IMR-90 (cell line): Measurements from ENCODE around the gene FAR2. TPM values are rescaled to one million over a fixed set of nuclear protein-coding genes. Genes with fewer than 3 reads are reported as not detected.
"Not testable (repeated sequence)": the region's sequence is repeated elsewhere in the genome, so short reads cannot be mapped to it uniquely, and the experiment has no call there.

Experiments
- ATAC-seq: fragments of 200-7000 bp; cut with Tn5 transposase; 2 replicates; pipeline ENCODE4 v1.9.1; 2020; ENCODE audit warnings: low read depth, mild to moderate bottlenecking, moderate library complexity
- BruUV-seq: library from RNA; stranded (reverse); fragments of 400-500 nt; replicated peaks from 2 replicates; lab custom pipeline; 2021; lab: Mats Ljungman, UMichigan
- CTCF ChIA-PET: fragments of 300-600 bp; formaldehyde crosslinking; extraction: SDS; loops from one replicate; lab custom pipeline; 2021; ENCODE audit warnings: antibody characterized with exemption; lab: Yijun Ruan, JAX
- POLR2A ChIA-PET: fragments of 300-600 bp; sonication (Branson Sonifier 250); formaldehyde crosslinking; loops from one replicate; lab custom pipeline; 2022; ENCODE audit warnings: antibody characterized with exemption; ENCODE audit not compliant: unreplicated experiment; lab: Charles Lee
- DNase-seq: peaks from one replicate; pipeline ENCODE4 v3.0.0; 2013
- H2AFZ ChIP-seq: replicated peaks from 2 replicates; pipeline ENCODE3; 2013; ENCODE audit warnings: low read length, mild to moderate bottlenecking; ENCODE audit not compliant: poor library complexity
- H2AK5ac ChIP-seq: 2 replicates; pipeline ENCODE4 v1.6.1; 2013; ENCODE audit warnings: low read depth, low read length, inconsistent platforms
- H2AK9ac ChIP-seq: replicated peaks from 2 replicates; pipeline ENCODE3; 2013; ENCODE audit warnings: mild to moderate bottlenecking, low read depth, low read length, moderate library complexity; ENCODE audit not compliant: poor library complexity
- H2BK120ac ChIP-seq: 2 replicates; pipeline ENCODE4 v1.6.1; 2013; ENCODE audit warnings: low read depth, low read length, inconsistent platforms
- H2BK15ac ChIP-seq: 3 replicates; pipeline ENCODE4 v1.6.1; 2013; ENCODE audit warnings: low read depth, low read length, inconsistent platforms
- H2BK20ac ChIP-seq: 2 replicates; pipeline ENCODE4 v1.6.1; 2013; ENCODE audit warnings: low read depth, mild to moderate bottlenecking, inconsistent platforms, low read length, moderate library complexity
- H2BK5ac ChIP-seq: 2 replicates; pipeline ENCODE4 v1.6.1; 2013; ENCODE audit warnings: mild to moderate bottlenecking, low read depth, low read length, inconsistent platforms; ENCODE audit not compliant: poor library complexity, severe bottlenecking
- H3K14ac ChIP-seq: replicated peaks from 2 replicates; pipeline ENCODE4 v1.6.1; 2013; ENCODE audit warnings: low read depth, low read length, inconsistent platforms
- H3K18ac ChIP-seq: 2 replicates; pipeline ENCODE4 v1.6.1; 2013; ENCODE audit warnings: low read depth, low read length, control low read depth
- H3K23ac ChIP-seq: 2 replicates; pipeline ENCODE4 v1.6.1; 2013; ENCODE audit warnings: low read depth, low read length, inconsistent platforms
- H3K27ac ChIP-seq: 2 replicates; pipeline ENCODE4 v1.5.1; 2013; ENCODE audit warnings: mild to moderate bottlenecking, control low read depth, low read length; ENCODE audit not compliant: insufficient read depth
- H3K27me3 ChIP-seq: 2 replicates; pipeline ENCODE4 v1.6.1; 2013; ENCODE audit warnings: low read length; ENCODE audit not compliant: control insufficient read depth, insufficient read depth
- H3K36me3 ChIP-seq: 2 replicates; pipeline ENCODE4 v1.6.1; 2013; ENCODE audit warnings: low read length, mixed read lengths; ENCODE audit not compliant: control insufficient read depth, insufficient read depth
- H3K4ac ChIP-seq: 2 replicates; pipeline ENCODE4 v1.6.1; 2013; ENCODE audit warnings: low read depth, low read length, inconsistent platforms
- H3K4me1 ChIP-seq: 2 replicates; pipeline ENCODE4 v1.6.1; 2013; ENCODE audit warnings: low read length, mixed read lengths; ENCODE audit not compliant: control insufficient read depth, insufficient read depth
- H3K4me2 ChIP-seq: 2 replicates; pipeline ENCODE4 v1.6.1; 2013; ENCODE audit warnings: low read depth, mild to moderate bottlenecking, control low read depth, low read length, moderate library complexity
- H3K4me3 ChIP-seq: 2 replicates; pipeline ENCODE4 v1.5.1; 2013; ENCODE audit warnings: low read depth, mild to moderate bottlenecking, control low read depth, low read length, moderate library complexity; ENCODE audit not compliant: insufficient read depth
- H3K56ac ChIP-seq: 2 replicates; pipeline ENCODE4 v1.6.1; 2013; ENCODE audit warnings: low read length, inconsistent platforms; ENCODE audit not compliant: insufficient read depth; ENCODE audit errors: extremely low read depth
- H3K79me1 ChIP-seq, 2 experiments: 2 replicates each; pipeline ENCODE4 v1.6.1; 2013; ENCODE audit warnings: low read length in 2 of 2, inconsistent platforms in 1 of 2, low read depth in 1 of 2
- H3K9ac ChIP-seq: 2 replicates; pipeline ENCODE4 v1.6.1; 2013; ENCODE audit warnings: low read depth, low read length, control low read depth
- H3K9me1 ChIP-seq: 2 replicates; pipeline ENCODE4 v1.6.1; 2013; ENCODE audit warnings: low read length, inconsistent platforms; ENCODE audit not compliant: insufficient read depth
- H3K9me3 ChIP-seq: 2 replicates; pipeline ENCODE4 v1.6.1; 2013; ENCODE audit warnings: low read length; ENCODE audit not compliant: control insufficient read depth, insufficient read depth
- H4K20me1 ChIP-seq: 2 replicates; pipeline ENCODE4 v1.6.1; 2013; ENCODE audit warnings: low read length, inconsistent platforms; ENCODE audit not compliant: insufficient read depth
- H4K5ac ChIP-seq: 2 replicates; pipeline ENCODE4 v1.6.1; 2013; ENCODE audit warnings: mild to moderate bottlenecking, low read depth, low read length, control low read depth
- H4K8ac ChIP-seq, 2 experiments: 2 replicates each; pipeline ENCODE4 v1.6.1; 2013; ENCODE audit warnings: low read depth in 2 of 2, low read length in 2 of 2, control low read depth in 1 of 2, inconsistent platforms in 1 of 2
- H4K91ac ChIP-seq: 2 replicates; pipeline ENCODE4 v1.6.1; 2013; ENCODE audit warnings: low read depth, low read length, inconsistent platforms; ENCODE audit not compliant: insufficient read depth
- NFE2L2 ChIP-seq: fragments of 150-350 bp; IDR thresholded peaks from 2 replicates; pipeline ENCODE4 v1.6.1; 2016; ENCODE audit warnings: low read depth, mild to moderate bottlenecking, low read length
- WGBS, 2 experiments: methylation state at CpG; one replicate each; pipeline versions ENCODE4 v1.1.5 to v1.1.7; 2013; ENCODE audit warnings: missing lambda C conversion rate in 2 of 2; ENCODE audit not compliant: insufficient read length in 1 of 2; ENCODE audit errors: extremely low coverage in 2 of 2; 5-methylcytosine and 5-hydroxymethylcytosine counted together
- dilution Hi-C: fragments of 300-500 bp; cut with HindIII; formaldehyde crosslinking; loops from one replicate; pipeline ENCODE4 v1.14.3; 2018; ENCODE audit warnings: low sequenced_read_pairs; ENCODE audit not compliant: unreplicated experiment
- in situ Hi-C: fragments of 300-500 bp; cut with MboI; formaldehyde crosslinking; loops from 3 replicates; pipeline ENCODE4 v1.14.3; 2019; ENCODE audit warnings: low sequenced_read_pairs, inconsistent platforms, mixed read lengths
- intact Hi-C: fragments of 100-400 bp; cut with micrococcal nuclease; formaldehyde crosslinking; loops from 2 replicates; pipeline ENCODE4 v1.10.0; 2022
- polyA plus RNA-seq, 3 experiments: library from polyadenylated mRNA; depleted of rRNA; stranded (reverse); fragments of >200 nt; gene quantifications; 2 replicates each; pipeline ENCODE4 v1.2.3, GENCODE V29; 2012; ENCODE audit warnings: low replicate concordance in 1 of 3
- total RNA-seq: library from RNA; depleted of rRNA; stranded (reverse); fragments of >200 nt; gene quantifications from 2 replicates; pipeline ENCODE4 v1.2.3, GENCODE V29; 2012

The FAR2 gene
- total and polyA plus RNA-seq, 2 of the 4 experiments (the other 2 are of a cell fraction), result 1.1 to 2.0 TPM

GRCh38 chr12:29167988-29168387 is 18.9 kb downstream of the FAR2 start:
- Histone ChIP-seq H3K14ac (no peak overlapping the region), H3K27ac (no peak overlapping the region), H3K9me1 (peaks cover 6% of the 10 kb centered on the region), H2AK9ac (no peak overlapping the region), H3K36me3 (no peaks in the 10 kb centered on the region), H3K9ac (no peak overlapping the region), H4K5ac (peak overlapping the region; percentile 16; the same call in 1 of the 2 replicates), H4K20me1 (no peaks in the 10 kb centered on the region), H4K8ac (no peak overlapping the region), H3K4me2 (peak overlapping the region; percentile 30; the same call in 1 of the 2 replicates), H3K4ac (no peak overlapping the region), H4K91ac (no peak overlapping the region), H3K79me1 (no peaks in the 10 kb centered on the region), H2BK20ac (no peak overlapping the region), H3K9me3 (peaks cover 8% of the 10 kb centered on the region; the same call in 1 of the 2 replicates), H3K18ac (no peak overlapping the region), H3K56ac (no peak overlapping the region), H2AFZ (no peak overlapping the region), H3K4me3 (no peak overlapping the region), H3K4me1 (peaks cover 8% of the 10 kb centered on the region), H2AK5ac (no peak overlapping the region), H2BK120ac (no peak overlapping the region; the same call in 1 of the 2 replicates), H2BK5ac (no peak overlapping the region), H3K27me3 (no peaks in the 10 kb centered on the region), H3K23ac (no peak overlapping the region), H2BK15ac (no peak overlapping the region)
- no TSS peak for BruUV-seq
- ChIA-PET POLR2A (no interaction called here), CTCF (interaction anchor here (1.1 kb wide), 1 partner anchor 10 kb away, joined by 3 read pairs; no protein-coding TSS in a partner anchor)
- intact Hi-C loops, result no loop called here
- 14% methylated on average over 3 of the region's 6 CpGs; no CpG with 5 or more reads in 1 of the 2 experiments for WGBS, 2 experiments
- dilution Hi-C loops, result no loop called here
- ATAC-seq, result peak; percentile 32; the same call in 1 of the 2 replicates
- in situ Hi-C loops, result no loop called here
- no peak for TF ChIP-seq NFE2L2
- DNase-seq, result no peak

- intact Hi-C loops, H2AFZ ChIP-seq, in situ Hi-C loops, H2BK20ac ChIP-seq, H3K79me1 ChIP-seq, H3K23ac ChIP-seq, H2AK9ac ChIP-seq, H4K8ac ChIP-seq, H3K27me3 ChIP-seq, H3K9me1 ChIP-seq, H3K4ac ChIP-seq, H3K4me2 ChIP-seq, H2BK15ac ChIP-seq, POLR2A ChIA-PET, DNase-seq, H3K4me3 ChIP-seq, dilution Hi-C loops, H3K36me3 ChIP-seq, H3K18ac ChIP-seq, H3K4me1 ChIP-seq, H4K91ac ChIP-seq, H2AK5ac ChIP-seq, H2BK120ac ChIP-seq, H3K14ac ChIP-seq, ATAC-seq, BruUV-seq, H4K5ac ChIP-seq, H3K56ac ChIP-seq, H2BK5ac ChIP-seq, H3K27ac ChIP-seq, H3K9me3 ChIP-seq, H4K20me1 ChIP-seq, H3K9ac ChIP-seq, CTCF ChIA-PET: not testable (repeated sequence)
- no CpG with 5 or more reads among the region's 2 CpGs for WGBS, 2 experiments
Observed at GRCh38 chr12:29169978-29170377, 20.9 kb downstream of the FAR2 start.
